Adrenal gland (tissue), 5 donors: ENCODE measurements around the gene ASCL3.

Source experiments
- POLR2A ChIP-seq, 2 donors: fragments of 450-650 bp; IDR thresholded peaks; one replicate each; pipeline ENCODE4 v1.6.1; 2017; ENCODE audit warnings: antibody characterized with exemption in 2 of 2, mild to moderate bottlenecking in 2 of 2, moderate library complexity in 1 of 2
- TF ChIP-seq, protein P1 (sequence below), 6 experiments: fragments of 450-650 bp in 4 of 6; fragments of 200-600 bp in 2 of 6; sonication (generic) in 1 of 6; IDR thresholded peaks; 1 replicate in 5 of 6; 2 replicates in 1 of 6; pipeline versions ENCODE4 v1.5.1 to v1.8.0; 2016 to 2021; ENCODE audit warnings: antibody characterized with exemption in 6 of 6, mild to moderate bottlenecking in 2 of 6, moderate library complexity in 1 of 6
- donor health status: DM: no; HTN: no; CAD: no.

DNA sequence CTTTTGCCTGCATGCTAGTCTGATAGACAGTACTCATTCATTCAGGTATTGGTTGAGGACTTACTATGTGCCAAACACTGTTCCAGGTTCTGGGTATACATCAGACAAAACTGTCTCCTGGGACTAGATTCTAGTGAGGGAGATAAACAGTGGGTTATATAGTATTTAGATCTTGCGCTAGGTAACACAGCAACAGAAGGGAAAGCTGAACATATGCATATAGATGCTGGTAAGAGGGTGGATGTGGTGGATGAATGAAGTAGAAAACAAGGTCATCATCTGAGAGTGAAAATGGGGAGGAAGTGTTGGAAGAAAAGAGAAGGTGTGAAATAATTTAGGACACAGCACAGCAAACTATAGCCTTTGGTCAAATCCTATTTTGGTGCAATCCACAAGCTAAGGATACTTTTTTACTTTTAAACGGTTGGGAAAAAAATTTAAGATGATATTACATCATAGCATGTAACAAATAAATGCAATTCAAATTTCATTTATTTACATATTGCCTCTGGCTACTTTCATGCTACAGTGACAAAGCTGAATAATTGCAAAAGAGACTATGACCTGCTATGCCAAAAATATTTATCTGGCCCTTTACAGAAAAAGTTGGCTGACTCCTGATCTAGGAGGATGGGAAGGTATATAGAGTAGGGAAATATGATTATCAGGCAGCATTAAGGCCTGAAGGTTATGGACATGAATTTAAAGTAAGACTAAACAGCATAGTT is 28.5 kb upstream of the ASCL3 start:
- TF ChIP-seq, protein P1, sequence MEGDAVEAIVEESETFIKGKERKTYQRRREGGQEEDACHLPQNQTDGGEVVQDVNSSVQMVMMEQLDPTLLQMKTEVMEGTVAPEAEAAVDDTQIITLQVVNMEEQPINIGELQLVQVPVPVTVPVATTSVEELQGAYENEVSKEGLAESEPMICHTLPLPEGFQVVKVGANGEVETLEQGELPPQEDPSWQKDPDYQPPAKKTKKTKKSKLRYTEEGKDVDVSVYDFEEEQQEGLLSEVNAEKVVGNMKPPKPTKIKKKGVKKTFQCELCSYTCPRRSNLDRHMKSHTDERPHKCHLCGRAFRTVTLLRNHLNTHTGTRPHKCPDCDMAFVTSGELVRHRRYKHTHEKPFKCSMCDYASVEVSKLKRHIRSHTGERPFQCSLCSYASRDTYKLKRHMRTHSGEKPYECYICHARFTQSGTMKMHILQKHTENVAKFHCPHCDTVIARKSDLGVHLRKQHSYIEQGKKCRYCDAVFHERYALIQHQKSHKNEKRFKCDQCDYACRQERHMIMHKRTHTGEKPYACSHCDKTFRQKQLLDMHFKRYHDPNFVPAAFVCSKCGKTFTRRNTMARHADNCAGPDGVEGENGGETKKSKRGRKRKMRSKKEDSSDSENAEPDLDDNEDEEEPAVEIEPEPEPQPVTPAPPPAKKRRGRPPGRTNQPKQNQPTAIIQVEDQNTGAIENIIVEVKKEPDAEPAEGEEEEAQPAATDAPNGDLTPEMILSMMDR (IDR thresholded peaks at IDR 0.05) = no peak
- no peak for TF ChIP-seq POLR2A (IDR thresholded peaks at IDR 0.05)
